ENCODE results near the gene ABCC3. TPM values are rescaled to one million over a fixed set of nuclear protein-coding genes. Genes with fewer than 3 reads are reported as not detected.

Gene ABCC3
- total and polyA plus RNA-seq, 4 donors, result 9.9 to 145 (median 40.3) TPM

DNA sequence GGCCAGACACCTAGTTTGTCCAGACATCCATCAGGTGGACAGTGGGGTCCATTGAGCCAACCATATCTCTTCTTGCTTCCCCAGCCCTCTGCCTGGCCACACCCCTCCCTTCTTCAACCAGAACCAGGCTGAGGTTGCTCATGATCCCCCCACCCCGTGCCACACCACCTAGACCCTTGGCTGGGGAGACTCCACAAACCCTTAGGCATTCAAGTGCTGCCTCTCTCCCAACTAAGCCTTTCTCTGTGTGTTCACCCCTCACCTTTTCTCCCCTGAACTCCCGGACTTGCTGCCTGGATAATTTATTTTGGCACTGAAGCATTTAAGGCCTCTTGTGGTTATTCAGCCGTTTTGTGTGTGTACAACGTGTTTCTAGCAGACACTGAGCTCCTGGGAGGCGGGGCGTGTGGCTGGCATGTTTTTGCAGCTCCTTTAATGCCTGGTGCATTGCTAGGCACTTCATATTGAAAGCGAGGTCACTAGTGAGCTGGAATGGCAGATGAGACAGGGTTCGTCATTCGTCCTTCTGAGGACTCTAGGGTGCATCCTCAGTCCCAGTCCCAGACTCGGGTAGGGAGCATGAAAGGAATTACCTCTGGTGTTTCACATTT lies 45.5 kb upstream of the ABCC3 start:
- Histone ChIP-seq H3K27ac (ENCODE audit: low read depth in 1 of 2, low read length in 2 of 2) (no peak overlapping the region), H3K4me1 (ENCODE audit: control insufficient read depth in 1 of 2, insufficient read depth in 2 of 2, low read length in 2 of 2) (no peaks in the 10 kb centered on the region), H3K36me3 (ENCODE audit: control insufficient read depth in 1 of 2, insufficient read depth in 2 of 2, low read length in 1 of 2) (no peaks in the 10 kb centered on the region), H3K4me3 (ENCODE audit: low read length in 2 of 2) (no peak overlapping the region), H3K9me3 (ENCODE audit: control insufficient read depth, low read length) (no peaks in the 10 kb centered on the region), H3K27me3 (ENCODE audit: control insufficient read depth in 1 of 2, insufficient read depth in 2 of 2, low read length in 1 of 2) (no peaks in the 10 kb centered on the region)
- WGBS, 2 donors, result 17 to 24% methylated on average over 10 of the region's 10 CpGs
- ATAC-seq (ENCODE audit: low FRiP score) (no peak), DNase-seq (no peak)
- intact Hi-C loops (cut with DNase I), result no loop called here

- H3K4me3 ChIP-seq (ENCODE audit: low read length in 2 of 2), result no peak overlapping the region
- intact Hi-C loops (cut with DNase I), result no loop called here
- no peak overlapping the region for H3K27ac ChIP-seq (ENCODE audit: low read depth in 1 of 2, low read length in 2 of 2)
- no peaks in the 10 kb centered on the region for H3K9me3 ChIP-seq (ENCODE audit: control insufficient read depth, low read length)
- WGBS, 2 donors, result 75 to 81% methylated on average over 24 of the region's 24 CpGs
- no peak for ATAC-seq (ENCODE audit: low FRiP score)
- no peaks in the 10 kb centered on the region for H3K36me3 ChIP-seq (ENCODE audit: control insufficient read depth in 1 of 2, insufficient read depth in 2 of 2, low read length in 1 of 2)
- H3K4me1 ChIP-seq (ENCODE audit: control insufficient read depth in 1 of 2, insufficient read depth in 2 of 2, low read length in 2 of 2), result no peaks in the 10 kb centered on the region
- no peak for DNase-seq
- no peaks in the 10 kb centered on the region for H3K27me3 ChIP-seq (ENCODE audit: control insufficient read depth in 1 of 2, insufficient read depth in 2 of 2, low read length in 1 of 2)
Observed at GRCh38 chr17:50590946-50591737, 43.5 kb upstream of the ABCC3 start.

DNA sequence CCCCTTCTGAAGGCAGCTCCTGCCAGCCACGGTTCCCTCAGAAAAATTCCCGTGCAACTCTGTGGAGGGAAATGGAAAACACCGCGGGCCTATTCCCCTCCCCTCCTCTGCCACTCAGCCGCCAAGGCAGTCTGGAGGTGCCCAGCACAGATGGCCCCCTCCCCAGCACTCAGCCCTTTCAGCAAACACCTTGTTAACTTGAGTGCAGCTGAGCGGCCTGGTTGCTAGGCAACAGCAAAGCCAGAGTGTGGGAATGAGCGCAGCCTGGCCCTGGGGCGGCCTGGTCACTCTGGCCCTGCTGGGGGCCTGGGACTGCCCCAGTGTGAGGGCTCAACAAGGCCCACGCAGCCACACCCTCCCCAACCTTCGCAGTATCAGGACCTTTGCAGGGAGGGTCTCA lies 41.4 kb upstream of the ABCC3 start:
- H3K27me3 ChIP-seq (ENCODE audit: control insufficient read depth in 1 of 2, insufficient read depth in 2 of 2, low read length in 1 of 2), result no peaks in the 10 kb centered on the region
- WGBS, 2 donors, result 41 to 43% methylated on average over 10 of the region's 10 CpGs
- H3K36me3 ChIP-seq (ENCODE audit: control insufficient read depth in 1 of 2, insufficient read depth in 2 of 2, low read length in 1 of 2), result no peaks in the 10 kb centered on the region
- DNase-seq (no peak), ATAC-seq (ENCODE audit: low FRiP score) (no peak)
- H3K4me1 ChIP-seq (ENCODE audit: control insufficient read depth in 1 of 2, insufficient read depth in 2 of 2, low read length in 2 of 2), result no peaks in the 10 kb centered on the region
- no peaks in the 10 kb centered on the region for H3K9me3 ChIP-seq (ENCODE audit: control insufficient read depth, low read length)
- H3K4me3 ChIP-seq (ENCODE audit: low read length in 2 of 2), result no peak overlapping the region
- no peak overlapping the region for H3K27ac ChIP-seq (ENCODE audit: low read depth in 1 of 2, low read length in 2 of 2)
- intact Hi-C loops (cut with DNase I), result no loop called here

- Histone ChIP-seq H3K4me1 (ENCODE audit: control insufficient read depth in 1 of 2, insufficient read depth in 2 of 2, low read length in 2 of 2) (no peaks in the 10 kb centered on the region), H3K36me3 (ENCODE audit: control insufficient read depth in 1 of 2, insufficient read depth in 2 of 2, low read length in 1 of 2) (no peaks in the 10 kb centered on the region), H3K4me3 (ENCODE audit: low read length in 2 of 2) (no peak overlapping the region), H3K27me3 (ENCODE audit: control insufficient read depth in 1 of 2, insufficient read depth in 2 of 2, low read length in 1 of 2) (no peaks in the 10 kb centered on the region), H3K9me3 (ENCODE audit: control insufficient read depth, low read length) (no peaks in the 10 kb centered on the region), H3K27ac (ENCODE audit: low read depth in 1 of 2, low read length in 2 of 2) (no peak overlapping the region)
- intact Hi-C loops (cut with DNase I), result no loop called here
- ATAC-seq (ENCODE audit: low FRiP score), result no peak
- 91 to 92% methylated on average over 11 of the region's 11 CpGs for WGBS, 2 donors
- no peak for DNase-seq
Observed at GRCh38 chr17:50594128-50594823, 40.4 kb upstream of the ABCC3 start.

DNA sequence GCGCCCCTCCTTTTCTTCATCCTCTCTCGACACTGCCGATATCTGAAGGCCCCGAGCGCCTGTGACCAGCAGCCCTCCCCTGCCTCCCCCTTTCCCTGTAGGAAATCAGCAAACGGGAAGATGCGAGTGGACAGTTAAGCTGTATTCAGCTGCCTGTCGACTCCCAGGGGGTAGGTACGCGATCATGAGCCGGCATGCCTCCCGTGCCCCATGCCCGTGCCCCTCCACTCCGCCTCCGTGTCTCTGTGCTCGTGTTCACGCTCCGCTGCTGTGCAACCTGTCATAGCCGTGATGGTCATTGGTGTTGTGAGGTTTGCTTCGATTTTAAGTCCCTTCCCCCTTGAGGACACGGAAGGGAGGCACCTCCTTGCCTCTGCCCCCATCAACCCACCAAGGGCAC lies 39.8 kb upstream of the ABCC3 start:
- Histone ChIP-seq H3K9me3 (ENCODE audit: control insufficient read depth, low read length) (no peaks in the 10 kb centered on the region), H3K4me3 (ENCODE audit: low read length in 2 of 2) (no peak overlapping the region), H3K36me3 (ENCODE audit: control insufficient read depth in 1 of 2, insufficient read depth in 2 of 2, low read length in 1 of 2) (no peaks in the 10 kb centered on the region), H3K27ac (ENCODE audit: low read depth in 1 of 2, low read length in 2 of 2) (no peak overlapping the region), H3K4me1 (ENCODE audit: control insufficient read depth in 1 of 2, insufficient read depth in 2 of 2, low read length in 2 of 2) (no peaks in the 10 kb centered on the region), H3K27me3 (ENCODE audit: control insufficient read depth in 1 of 2, insufficient read depth in 2 of 2, low read length in 1 of 2) (no peaks in the 10 kb centered on the region)
- ATAC-seq (ENCODE audit: low FRiP score), result no peak
- intact Hi-C loops (cut with DNase I), result no loop called here
- WGBS, 2 donors, result 96% methylated on average over 21 of the region's 21 CpGs
- DNase-seq, result no peak

DNA sequence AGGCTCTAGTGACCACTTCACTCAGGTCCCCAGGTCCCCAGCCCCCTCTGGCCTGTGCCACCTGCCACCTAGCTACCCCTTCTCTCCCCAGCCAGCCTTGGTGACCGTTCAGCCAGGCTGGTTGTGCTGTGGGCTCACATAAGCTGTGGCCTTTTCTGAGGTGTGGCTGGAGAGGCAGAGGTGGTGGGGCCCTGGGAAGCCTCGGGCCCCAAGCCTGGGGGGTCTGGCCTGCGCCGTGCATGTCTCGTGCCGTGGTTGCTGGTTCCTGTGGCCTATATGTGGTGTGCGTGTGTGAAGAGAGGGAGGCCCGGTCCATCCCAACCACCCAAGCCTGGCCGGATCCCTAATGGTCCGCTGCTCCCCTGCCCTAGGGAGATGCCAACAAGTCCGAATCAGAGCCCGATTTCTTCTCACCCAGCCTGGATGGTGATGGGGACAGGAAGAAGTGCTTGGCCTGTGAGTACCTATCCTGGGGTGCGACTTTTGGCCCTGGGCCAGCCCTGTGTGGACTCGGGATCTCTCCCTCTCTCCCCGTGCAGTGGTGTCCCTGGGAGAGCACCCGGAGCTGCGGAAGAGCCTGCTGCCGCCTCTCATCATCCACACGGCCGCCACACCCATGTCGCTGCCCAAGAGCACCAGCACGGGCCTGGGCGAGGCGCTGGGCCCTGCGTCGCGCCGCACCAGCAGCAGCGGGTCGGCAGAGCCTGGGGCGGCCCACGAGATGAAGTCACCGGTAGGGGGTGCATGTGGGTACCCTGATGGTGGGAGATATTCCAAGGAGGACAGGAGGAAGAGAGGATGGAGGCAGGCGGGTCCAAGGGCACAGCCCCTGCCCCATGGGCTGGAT lies 38.3 kb upstream of the ABCC3 start:
- ATAC-seq (ENCODE audit: low FRiP score) (no peak), DNase-seq (no peak)
- no peaks in the 10 kb centered on the region for H3K36me3 ChIP-seq (ENCODE audit: control insufficient read depth in 1 of 2, insufficient read depth in 2 of 2, low read length in 1 of 2)
- 86 to 88% methylated on average over 33 to 34 of the region's 34 CpGs for WGBS, 2 donors
- H3K27ac ChIP-seq (ENCODE audit: low read depth in 1 of 2, low read length in 2 of 2), result no peak overlapping the region
- no peaks in the 10 kb centered on the region for H3K9me3 ChIP-seq (ENCODE audit: control insufficient read depth, low read length)
- no peaks in the 10 kb centered on the region for H3K4me1 ChIP-seq (ENCODE audit: control insufficient read depth in 1 of 2, insufficient read depth in 2 of 2, low read length in 2 of 2)
- H3K4me3 ChIP-seq (ENCODE audit: low read length in 2 of 2), result no peak overlapping the region
- no peaks in the 10 kb centered on the region for H3K27me3 ChIP-seq (ENCODE audit: control insufficient read depth in 1 of 2, insufficient read depth in 2 of 2, low read length in 1 of 2)
- intact Hi-C loops (cut with DNase I), result no loop called here

- Histone ChIP-seq H3K4me3 (ENCODE audit: low read length in 2 of 2) (no peak overlapping the region), H3K27ac (ENCODE audit: low read depth in 1 of 2, low read length in 2 of 2) (no peak overlapping the region), H3K4me1 (ENCODE audit: control insufficient read depth in 1 of 2, insufficient read depth in 2 of 2, low read length in 2 of 2) (no peaks in the 10 kb centered on the region), H3K36me3 (ENCODE audit: control insufficient read depth in 1 of 2, insufficient read depth in 2 of 2, low read length in 1 of 2) (no peaks in the 10 kb centered on the region), H3K27me3 (ENCODE audit: control insufficient read depth in 1 of 2, insufficient read depth in 2 of 2, low read length in 1 of 2) (no peaks in the 10 kb centered on the region), H3K9me3 (ENCODE audit: control insufficient read depth, low read length) (no peaks in the 10 kb centered on the region)
- DNase-seq (no peak), ATAC-seq (ENCODE audit: low FRiP score) (no peak)
- intact Hi-C loops (cut with DNase I), result no loop called here
- 88 to 92% methylated on average over 5 of the region's 5 CpGs for WGBS, 2 donors
Observed at GRCh38 chr17:50598487-50598886, 36.2 kb upstream of the ABCC3 start.

DNA sequence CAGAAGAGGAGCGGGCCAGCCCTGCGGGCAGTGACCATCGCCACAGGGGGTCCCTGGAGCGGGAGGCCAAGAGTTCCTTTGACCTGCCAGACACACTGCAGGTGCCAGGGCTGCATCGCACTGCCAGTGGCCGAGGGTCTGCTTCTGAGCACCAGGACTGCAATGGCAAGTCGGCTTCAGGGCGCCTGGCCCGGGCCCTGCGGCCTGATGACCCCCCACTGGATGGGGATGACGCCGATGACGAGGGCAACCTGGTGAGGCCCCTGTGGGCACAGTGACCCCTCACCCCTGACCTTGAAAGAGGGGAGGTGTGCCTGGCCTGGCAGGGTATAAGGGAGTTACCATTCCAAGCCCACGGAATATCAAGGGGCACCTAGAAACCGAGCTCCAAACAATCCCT lies 35.1 kb upstream of the ABCC3 start:
- H3K36me3 ChIP-seq (ENCODE audit: control insufficient read depth in 1 of 2, insufficient read depth in 2 of 2, low read length in 1 of 2), result no peaks in the 10 kb centered on the region
- no peaks in the 10 kb centered on the region for H3K4me1 ChIP-seq (ENCODE audit: control insufficient read depth in 1 of 2, insufficient read depth in 2 of 2, low read length in 2 of 2)
- H3K4me3 ChIP-seq (ENCODE audit: low read length in 2 of 2), result no peak overlapping the region
- WGBS, 2 donors, result 95 to 97% methylated on average over 14 to 15 of the region's 15 CpGs
- H3K27me3 ChIP-seq (ENCODE audit: control insufficient read depth in 1 of 2, insufficient read depth in 2 of 2, low read length in 1 of 2), result no peaks in the 10 kb centered on the region
- DNase-seq (no peak), ATAC-seq (ENCODE audit: low FRiP score) (no peak)
- H3K9me3 ChIP-seq (ENCODE audit: control insufficient read depth, low read length), result no peaks in the 10 kb centered on the region
- H3K27ac ChIP-seq (ENCODE audit: low read depth in 1 of 2, low read length in 2 of 2), result no peak overlapping the region
- intact Hi-C loops (cut with DNase I), result no loop called here

Measured in aorta (tissue), 5 donors.